ENCODE data around the gene TOB2.
"Not testable (repeated sequence)": the region's sequence is repeated elsewhere in the genome, so short reads cannot be mapped to it uniquely, and the experiment has no call there.

Gene TOB2

DNA sequence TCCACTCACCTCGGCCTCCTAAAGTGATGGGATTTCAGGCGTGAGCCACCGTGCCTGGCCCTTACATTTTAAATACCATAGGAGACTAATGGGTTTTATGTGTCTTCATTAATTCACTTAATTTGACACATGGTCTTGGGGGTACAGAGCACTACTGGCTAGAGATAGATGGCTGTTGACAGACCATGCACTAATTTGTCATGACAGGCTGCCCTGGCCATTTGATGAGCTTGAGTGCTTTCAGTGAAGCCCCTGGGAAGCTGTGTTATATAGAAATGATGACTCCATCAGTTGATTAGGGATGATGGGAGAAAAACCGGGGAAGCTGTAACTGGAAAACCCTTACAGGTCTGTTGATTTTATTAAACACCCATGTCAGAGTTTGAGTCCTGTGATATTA, 15.3 kb upstream of the TOB2 start:
- DNase-seq (ENCODE audit: low spot score) = no peak

DNA sequence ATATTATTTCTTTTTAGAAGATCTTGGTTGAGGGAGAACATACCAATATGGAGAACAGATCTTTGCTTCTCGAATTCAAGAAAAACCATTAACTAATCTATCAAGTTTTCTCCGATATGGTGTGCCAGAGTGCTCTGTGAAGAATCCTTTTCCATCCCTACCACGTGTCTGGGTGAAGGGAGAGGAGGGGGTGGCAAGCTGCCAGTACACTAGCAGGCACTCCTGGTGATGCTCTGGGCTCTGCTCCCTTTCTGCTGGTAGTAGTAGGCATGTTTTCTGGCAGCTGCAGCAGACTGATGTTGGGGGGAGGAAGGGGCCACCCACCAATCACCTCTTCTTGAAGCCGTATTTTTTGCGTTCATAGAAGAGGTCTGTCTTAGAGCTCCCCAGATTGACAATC, 13.5 kb upstream of the TOB2 start:
- not testable (repeated sequence) for DNase-seq (ENCODE audit: low spot score)

DNA sequence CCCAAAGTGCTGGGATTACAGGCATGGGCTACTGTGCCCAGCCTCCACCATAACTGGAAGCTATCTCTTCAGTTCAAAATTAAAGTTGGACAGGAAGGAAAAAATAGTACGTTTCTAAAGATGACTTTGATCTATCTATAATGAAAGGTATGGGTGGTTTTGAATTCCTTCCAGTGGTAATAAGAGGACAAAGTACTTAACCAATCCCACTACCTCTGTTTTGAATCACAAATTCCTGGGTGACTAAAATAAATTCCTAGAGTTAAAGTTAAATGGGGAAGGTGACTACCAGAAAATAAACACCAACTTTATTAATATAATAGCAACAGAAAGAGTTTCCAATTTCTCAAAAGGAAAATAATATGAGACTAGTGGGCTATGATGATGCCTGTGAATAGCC, 12.8 kb upstream of the TOB2 start:
- DNase-seq (ENCODE audit: low spot score) = no peak

DNA sequence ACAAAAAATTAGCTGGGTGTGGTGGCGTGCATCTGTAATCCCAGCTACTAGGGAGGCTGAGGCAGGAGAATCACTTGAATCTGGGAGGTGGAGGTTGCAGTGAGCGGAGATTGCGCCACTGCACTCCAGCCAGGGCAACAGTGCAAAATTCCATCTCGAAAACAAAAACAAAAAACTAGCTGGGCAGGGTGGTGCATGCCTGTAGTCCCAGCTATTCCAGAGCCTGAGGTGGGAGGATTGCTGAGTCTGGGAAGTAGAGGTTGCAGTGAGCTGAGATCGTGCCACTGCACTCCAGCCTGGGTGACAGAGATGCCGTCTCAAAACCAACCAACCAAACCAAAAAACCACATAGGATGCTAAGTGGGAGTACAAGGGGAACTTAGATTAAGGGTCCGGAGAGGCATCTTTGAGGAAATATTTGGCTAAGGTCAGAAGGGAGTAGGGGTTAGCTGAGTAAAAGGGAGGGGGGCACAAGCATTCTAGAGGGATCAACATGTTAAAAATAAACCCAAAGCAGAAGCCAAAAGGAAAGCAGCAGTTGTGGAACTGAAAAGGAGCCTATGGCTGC, 11.6 kb upstream of the TOB2 start:
- DNase-seq (ENCODE audit: low spot score) = no peak

DNA sequence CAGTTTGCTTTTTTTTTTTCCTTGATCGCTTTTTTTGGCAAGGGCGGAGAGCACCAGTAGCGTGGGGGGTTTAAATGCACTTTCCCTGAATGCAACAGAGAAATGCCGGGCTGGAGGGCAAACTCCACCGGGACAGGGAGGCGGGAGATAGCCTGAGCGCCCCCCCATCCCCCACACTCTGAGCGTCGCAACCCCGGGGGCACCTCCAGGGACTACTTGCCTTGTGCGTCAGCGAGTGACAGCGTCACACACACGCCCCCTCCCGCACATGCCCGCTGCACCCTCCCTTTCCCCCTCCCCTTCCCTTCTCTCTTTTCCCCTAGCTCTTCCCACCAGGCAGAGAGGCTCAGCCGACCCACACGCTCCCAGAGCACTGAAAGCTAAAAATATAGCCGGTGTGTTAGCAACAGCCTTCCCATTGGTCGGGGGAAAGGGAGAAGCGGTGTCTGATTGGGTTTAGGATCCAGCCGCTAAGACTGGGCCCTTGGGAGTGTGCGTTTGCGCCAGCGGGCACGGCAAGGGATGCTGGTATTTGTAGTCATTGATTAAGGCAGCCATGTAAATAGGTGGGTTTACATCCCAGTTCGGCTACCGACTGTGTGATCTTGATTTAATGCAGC, 1.7 kb upstream of the TOB2 start:
- peak; percentile 95 for DNase-seq (ENCODE audit: low spot score)

DNA sequence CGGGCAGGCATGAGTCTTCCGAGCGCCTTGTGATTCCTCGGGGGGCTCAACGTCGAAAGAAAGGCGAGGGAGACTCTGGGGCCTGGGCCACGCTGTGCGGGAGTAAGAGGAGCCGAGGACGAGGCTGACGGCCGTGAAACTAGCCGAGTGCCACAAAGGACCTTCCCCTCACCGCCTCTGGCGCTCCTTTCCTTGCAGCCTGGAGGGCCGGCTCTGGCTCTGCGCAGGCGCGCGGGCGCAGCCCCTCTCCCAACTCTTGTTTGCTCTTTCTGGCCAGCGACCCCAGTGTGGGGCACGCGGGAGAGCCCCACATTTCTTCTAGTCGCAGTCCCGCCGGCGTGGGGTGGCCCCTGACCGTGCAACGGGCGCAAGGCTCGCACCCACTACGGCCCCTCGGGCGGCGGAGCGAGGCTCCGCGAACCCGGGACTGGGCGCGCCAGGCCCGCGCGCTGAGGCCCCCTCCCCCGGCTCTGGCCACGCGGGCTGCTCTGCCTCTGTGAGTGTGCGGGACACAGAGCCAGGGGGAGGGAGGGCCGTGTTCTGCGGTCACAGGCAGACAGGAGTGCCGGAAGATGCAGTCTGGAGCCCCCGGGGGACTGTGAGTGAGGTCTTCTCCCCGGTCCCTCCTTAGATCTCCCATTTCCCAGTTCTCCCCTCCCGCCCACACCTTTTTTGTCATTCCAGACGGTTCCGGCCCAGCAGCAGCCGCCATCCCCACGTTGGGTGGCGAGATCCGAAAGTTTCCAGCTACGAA, 1.0 kb upstream of the TOB2 start:
- DNase-seq (ENCODE audit: low spot score) = peak; percentile 47

DNA sequence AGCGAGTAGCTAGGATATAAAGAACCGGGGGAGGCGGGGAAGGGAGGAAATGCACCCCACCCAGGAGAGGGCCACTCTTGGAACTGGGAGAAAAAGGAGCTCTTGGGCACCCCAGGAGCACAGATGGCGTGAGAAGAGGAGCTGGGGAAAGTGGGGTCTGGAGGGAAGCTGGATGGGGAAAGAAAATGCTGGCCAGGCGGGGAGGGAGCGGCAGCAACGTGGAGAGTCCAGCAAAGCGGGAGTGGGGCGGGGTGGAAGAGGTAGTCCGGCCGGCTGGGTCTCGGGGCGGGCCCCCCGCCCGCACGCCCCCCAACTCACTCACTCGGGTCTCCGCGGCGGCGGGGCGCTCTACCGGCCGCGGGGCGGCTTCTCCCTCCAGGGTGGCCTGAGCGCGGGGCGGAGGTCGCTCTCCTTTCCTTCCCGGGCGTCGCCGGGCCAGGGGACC, 522 bp downstream of the TOB2 start:
- no peak for DNase-seq (ENCODE audit: low spot score)

DNA sequence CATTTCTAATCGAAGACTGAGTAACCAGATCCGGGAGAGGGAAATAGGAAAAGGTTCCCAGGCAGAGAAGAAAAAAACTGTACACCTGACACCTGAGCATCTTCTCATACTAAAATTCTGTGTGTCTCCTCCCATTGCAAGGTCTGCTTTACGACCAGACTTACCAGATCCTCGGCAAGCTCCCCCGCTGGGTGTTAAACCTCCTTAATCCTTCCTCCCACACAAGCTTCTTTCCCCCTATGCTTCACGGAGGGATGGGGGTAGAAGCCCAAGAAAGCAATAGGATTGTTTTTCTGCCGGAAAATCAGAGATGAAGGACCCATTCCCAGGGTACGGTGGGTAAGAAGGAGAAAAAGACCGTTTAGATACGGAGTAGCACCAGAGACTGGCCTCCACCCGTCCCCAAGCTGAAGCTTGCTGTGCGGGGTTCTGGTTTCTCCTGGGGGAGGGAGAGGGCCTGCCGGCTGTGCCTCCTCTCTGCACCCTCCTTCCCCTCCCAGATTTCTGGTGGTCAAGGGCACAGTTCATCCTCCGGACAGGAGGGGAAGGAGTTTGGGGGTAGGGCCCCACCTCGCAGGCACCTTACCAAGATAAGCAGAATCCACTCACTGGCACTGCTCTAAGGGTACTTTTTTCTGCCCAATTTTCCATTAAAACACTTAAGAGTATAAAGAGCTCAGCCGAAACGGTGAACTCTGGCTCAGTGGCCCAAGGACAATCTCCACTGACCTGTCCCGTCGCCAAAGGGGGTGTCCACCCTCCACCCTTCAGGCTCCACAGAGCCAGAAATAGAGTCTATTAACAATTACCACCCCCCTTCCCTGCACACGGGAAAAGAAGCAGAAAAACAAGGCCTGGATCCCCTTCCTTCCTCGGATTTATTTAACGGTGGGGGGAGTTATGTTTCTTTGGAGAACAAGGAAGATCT, 1.2 kb downstream of the TOB2 start:
- DNase-seq (ENCODE audit: low spot score) = peak; percentile 19

DNA sequence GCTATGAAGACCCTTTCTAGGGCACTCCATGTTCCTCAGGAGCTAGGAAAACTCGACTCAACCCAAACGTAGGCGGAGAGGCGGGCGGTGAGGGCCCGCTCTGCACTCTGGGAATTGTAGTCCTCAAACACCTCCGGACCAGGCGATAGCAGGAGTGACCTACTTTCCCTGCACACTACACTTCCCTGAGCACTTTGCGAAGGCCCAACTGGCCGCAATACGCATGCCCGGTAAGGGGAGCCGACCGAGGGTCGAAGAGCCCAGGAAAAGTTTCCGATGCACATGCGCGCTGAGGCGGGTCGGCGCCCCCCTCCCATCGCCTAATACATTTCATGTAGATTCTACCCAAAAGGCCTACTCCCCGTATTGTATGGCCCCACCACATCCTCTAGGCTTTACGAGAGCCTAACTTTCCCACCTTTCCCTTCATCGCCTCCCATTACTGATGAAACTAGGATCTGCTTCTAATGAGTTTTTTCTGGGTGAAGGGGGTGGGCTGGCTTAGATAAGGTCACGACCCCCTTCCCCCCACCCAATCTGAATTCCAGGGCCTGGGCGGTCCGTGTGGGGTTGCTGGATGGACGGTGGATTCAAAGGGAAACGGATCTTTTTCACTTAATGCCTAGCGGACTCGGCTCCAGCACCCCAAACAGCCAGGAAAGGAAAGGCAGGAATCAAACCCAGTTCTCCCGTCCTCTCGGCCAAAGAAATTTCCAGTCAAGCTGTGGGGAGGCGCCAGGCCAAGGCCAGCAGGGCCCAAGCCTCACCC, 2.1 kb downstream of the TOB2 start:
- DNase-seq (ENCODE audit: low spot score) = peak; percentile 90

DNA sequence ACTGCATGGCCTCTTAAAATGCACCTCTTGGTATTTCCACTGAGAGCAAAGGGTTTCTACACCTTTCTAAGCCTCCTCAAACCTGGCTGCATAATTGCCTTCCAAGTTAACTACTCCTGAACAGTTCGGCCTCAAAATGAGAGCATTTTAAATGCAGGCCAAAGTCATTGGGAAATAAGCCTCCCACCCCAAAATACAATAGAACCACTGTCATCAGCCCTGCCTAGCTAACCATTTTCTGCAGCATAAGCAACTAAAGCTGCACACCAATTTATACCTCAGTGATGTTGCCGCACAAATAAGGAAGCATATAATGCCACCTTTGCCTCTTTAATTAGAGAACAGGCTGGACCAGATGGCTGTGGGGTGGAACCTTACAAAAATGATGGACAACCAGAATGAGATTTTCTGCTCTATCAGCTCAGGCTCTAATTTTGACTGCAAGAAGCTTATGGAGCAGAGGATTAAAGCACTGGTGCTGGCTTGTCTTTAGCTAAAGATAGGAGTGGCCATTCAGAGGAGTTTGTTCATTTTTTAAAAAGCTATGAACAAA, 4.3 kb downstream of the TOB2 start:
- no peak for DNase-seq (ENCODE audit: low spot score)

DNA sequence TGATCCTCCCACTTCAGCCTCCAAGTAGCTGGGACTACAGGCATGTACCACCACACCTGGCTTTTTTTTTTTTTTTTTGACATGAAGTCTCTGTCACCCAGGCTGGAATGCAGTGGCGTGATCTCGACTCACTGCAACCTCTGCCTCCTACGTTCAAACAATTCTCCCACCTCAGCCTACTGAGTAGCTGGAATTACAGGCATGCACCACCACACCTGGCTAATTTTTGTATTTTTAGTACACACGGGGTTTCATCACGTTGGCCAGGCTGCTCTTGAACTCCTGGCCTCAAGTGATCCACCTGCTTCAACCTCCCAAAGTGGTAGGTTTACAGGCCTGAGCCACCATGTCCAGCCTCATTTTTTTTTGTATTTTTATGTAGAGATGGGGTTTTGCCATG, 6.1 kb downstream of the TOB2 start:
- not testable (repeated sequence) for DNase-seq (ENCODE audit: low spot score)

DNA sequence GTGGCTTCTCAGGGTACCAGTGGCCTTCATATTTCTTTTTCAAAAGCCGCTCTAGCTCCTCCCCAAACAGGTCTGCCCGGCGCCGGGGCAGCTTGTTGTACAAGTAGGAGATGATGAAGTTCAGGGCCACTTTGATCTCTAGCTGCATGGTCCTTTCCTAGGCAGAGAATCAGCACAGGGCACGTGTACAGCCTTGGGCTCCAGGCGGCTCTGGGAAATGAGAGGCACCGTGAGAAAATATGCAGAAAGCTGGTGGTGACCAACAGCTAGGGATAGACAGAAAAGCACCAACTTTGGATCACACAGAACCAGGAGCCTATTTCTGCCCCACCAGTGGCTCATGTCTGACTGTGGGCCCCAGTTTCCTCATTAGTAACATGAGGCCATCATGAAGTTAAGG, 9.4 kb downstream of the TOB2 start:
- no peak for DNase-seq (ENCODE audit: low spot score)

DNA sequence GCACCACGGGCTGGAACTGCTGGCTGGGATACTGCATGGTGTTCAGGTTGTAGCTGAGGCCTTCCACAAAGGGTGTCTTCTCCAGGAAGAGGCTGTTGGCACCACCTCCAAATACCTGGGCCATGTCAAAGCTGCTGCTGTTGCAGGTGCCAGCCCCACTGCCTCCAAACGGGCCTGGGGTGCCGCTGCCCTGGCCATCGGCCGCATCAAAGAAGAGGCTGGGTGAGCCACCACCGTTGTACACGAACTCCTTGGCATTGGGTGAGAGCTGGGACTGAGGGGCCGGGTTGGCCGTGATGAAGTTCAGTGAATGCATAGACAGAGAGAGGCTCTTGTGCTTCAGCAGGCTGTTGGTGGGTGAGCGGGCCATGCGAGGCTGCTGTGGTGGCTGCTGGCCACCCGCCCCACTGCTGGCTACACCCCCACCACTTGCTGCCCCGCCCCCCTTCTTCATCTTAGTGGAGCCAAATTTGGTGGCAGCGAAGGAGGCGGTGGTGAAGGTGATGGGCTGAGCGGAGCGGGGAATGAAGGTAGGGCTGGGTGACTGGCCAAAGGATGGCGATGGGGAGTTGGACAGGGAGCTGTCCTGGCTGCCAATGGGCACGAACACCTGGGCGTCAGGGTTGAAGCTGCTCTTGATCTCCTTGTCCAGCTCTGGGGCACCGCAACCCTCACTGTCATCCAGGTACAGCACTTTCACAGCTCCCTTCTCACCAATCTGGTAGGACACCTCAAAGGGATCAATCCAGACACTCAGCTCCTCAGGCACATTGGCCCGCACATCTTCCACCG, 10.1 kb downstream of the TOB2 start:
- DNase-seq (ENCODE audit: low spot score) = no peak

DNA sequence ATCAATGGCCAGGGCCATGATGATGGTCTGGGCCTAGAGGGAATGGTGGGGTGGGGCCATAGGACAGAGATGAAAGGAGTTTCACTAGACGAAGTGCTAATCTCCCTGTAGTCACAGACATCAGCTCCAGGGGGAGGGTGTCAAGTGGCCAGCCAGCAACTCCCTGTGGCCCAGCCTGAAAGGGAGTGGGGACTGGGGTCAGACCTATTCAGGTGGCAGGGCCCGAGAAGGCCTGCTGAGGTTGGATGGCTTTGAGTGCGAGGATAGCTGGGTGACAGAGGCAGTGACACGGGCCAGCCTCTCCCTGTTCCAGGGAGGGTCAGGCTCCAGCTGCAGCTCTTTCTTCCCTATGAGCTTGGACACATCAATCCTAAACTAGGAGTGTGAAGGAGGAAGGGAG, 11.0 kb downstream of the TOB2 start:
- no peak for DNase-seq (ENCODE audit: low spot score)

DNA sequence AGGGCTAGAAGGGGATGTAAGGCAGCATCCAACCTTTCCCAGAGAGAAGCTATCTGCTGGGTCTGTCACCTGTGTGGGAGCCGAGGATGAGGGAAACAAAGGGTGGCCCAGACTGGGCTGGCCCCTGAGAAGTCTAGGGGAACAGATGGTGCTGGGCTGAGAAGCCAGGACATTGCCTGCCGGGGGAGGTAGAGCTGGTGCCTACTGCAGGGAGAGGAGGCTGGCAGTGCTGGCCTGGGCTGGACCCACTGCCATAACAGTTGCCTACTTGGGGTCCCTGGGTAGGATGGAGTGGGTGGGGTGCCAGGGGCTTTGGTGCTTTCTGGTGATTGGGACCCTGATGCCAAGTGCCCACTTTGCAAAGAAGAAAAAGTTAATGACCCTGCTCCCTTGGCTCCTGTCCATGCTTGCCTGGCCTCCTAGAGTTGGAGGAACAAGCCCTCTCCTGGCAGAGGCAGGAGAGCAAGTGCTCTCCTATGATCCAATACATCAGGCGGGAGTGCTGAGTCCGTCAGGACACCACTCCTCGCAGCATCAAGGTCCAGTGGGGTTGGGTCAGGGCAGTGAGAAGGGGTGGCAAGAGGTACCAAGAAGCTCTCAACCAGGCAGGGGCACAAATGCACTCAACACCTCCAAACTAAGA, 12.1 kb downstream of the TOB2 start:
- not testable (repeated sequence) for DNase-seq (ENCODE audit: low spot score)

DNA sequence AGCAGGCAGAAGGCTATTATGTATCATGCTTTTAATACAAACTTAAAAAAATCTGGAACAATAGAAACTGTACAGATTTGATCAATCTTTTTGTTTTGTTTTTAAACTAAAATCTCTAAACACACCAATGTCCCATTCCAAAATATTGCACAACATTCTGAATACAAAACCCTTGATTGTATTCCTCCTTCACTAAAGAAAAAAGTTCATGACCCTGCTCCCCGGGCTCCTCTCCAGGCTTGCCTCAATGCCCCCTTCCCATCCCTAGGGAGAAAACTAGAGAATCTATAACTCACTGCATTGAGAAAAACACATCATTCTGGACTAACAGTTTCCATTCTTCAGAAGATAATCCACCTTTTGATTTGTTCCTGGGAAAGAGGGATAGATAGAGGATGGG, 13.1 kb downstream of the TOB2 start:
- not testable (repeated sequence) for DNase-seq (ENCODE audit: low spot score)

DNA sequence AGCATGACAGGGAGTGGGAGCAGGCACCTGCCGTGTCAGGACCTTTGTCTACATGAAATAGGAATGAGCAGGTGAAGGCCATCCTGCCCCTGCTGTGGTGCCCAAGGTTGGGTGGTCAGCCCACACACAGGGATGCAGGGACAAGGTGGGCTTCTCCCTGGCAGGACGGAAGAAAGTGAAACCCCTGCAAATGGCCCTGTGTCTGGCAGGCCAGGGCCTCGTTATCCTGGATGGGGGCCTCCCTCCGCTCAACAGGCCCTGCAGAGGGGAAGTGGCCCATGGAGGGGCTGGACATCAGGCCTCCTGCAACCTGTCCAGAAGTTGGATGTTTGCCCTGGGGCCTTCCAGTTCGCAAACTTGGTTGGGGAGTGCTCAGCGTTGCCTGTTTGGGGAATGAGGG, 14.9 kb downstream of the TOB2 start:
- DNase-seq (ENCODE audit: low spot score) = no peak

DNA sequence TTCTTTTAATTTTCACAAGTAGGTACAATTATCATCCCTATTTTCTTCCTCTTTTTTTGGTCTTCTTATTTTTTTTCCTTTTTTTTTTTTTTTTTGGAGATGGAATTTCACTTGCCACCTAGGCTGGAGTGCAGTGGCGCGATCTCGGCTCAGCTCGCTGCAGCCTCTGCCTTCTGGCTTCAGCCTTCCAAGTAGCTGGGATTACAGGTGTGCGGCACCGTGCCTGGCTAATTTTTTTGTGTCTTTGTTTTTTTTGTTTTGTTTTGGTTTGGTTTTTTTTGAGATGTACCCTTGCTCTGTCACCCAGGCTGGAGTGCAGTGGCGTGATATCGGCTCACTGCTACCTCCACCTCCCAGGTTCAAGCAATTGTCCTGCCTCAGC, 16.7 kb downstream of the TOB2 start:
- DNase-seq (ENCODE audit: low spot score) = no peak

DNA sequence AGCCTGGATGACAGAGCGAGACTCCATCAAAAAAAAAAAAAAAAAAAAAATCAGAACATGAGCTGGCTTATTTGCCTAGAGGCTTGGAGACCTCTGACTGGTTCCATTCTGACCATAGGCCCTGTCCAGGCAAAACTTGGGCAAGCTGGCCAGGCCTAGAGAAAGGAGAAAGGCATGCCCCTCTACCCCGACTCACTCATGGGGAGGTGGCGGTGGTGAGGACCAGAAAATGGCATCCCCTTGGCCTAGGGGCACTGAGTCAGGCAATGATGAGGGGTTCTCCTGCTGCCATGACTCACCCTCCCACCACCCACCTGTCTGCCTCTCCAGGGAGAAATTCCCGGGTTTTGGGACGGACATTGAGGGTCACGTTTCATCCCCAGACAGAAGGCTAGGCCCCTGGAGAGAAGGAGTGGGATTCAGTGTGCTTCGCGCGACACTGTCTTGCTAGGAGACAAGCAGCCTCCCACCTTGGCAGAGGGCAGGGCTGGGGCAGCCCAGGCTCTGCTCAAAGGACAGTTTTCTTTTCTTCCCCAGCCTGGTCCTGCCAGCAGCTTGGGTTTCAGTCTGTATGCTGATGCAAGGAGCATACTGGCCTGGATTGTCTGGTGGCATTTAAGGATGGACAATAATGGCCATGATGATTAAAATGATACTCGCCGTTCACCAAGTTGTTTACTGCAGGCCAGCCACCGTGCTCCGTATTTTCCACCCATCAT, 17.2 kb downstream of the TOB2 start:
- no peak for DNase-seq (ENCODE audit: low spot score)
